Retinal pigment epithelial cell (primary cell): ENCODE measurements around the gene TLL1.

Experiments
- DNase-seq: peaks from one replicate; pipeline ENCODE4 v3.0.0-alpha.2; 2010; ENCODE audit warnings: low read depth
- H3K4me3 ChIP-seq: 2 replicates; pipeline ENCODE4 v1.5.1; 2011; ENCODE audit warnings: mild to moderate bottlenecking, low read length, control low read depth, moderate library complexity
- CTCF ChIP-seq: conservative IDR thresholded peaks from 2 replicates; pipeline ENCODE4 v1.5.1; 2011; ENCODE audit warnings: low read depth, low read length, control low read depth, inconsistent platforms

TLL1 gene

DNA sequence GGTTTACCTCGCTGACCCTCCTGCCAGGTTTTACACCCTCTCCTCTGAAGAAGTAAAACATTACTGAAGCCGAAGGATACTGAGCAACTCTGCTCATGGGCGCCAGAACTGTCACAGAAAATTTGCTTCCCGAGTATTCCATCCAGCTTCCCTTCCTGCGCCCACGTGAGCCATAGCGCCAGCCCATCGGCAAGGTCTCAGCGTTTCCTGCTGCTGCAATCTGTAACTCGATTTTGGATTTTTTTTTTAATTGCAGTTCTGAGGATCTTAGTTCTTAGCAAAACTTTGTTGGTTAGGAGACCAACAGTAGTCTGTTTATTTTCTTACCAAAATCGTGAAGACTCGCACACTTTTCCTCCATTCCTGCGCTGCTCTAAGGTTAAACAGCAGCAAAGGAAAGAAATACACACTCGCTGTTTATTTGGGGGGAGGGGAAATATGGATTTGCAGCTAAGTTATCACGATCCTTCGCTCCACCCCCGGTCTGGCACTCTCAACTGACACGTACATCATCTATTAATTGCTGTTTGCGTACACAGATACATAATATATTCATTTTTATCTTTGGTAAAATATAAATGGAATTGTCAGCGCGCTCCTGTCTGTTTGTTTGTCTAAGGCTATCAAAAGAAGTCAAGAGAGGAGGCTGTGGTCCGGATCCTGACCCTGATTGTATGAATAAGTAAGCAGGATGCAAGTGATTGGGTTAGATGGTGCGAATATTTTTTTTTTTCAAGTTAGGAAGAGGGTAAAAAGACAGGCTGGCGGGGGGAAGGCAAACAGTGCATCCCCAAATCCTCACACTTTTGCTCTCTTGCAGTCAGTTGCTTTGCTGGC is at the start of gene TLL1:
Gene TLL1, plus strand, starts transcription at position 777 of the 837 bp plus-strand sequence. CDS start 668 bp downstream, outside the sequence.
- TF ChIP-seq CTCF: no peak
- H3K4me3 ChIP-seq: peak within 1 kb of the TSS; percentile 75
- DNase-seq: no peak

DNA sequence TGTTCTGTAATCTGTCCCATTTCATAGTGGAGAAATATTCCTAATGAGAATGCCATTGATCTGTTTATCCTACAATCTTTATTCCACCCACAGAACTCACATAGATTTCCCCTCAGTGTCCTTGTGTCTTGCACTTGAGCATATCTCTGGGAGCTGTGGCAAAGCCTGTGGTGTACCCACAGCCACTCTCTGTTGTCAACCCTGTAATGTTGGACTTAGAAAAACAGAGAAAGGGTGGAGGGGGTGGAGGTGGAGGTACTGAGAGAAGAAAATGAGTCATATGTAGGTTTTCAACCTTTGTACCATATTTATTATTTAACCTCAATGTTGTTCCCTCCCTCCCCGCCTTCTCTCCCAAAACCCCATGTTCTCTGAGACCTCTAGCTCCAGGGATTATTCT is 46.9 kb upstream of the TLL1 start:
- DNase-seq: no peak
- TF ChIP-seq CTCF: no peak
- no peak overlapping the region for H3K4me3 ChIP-seq

DNA sequence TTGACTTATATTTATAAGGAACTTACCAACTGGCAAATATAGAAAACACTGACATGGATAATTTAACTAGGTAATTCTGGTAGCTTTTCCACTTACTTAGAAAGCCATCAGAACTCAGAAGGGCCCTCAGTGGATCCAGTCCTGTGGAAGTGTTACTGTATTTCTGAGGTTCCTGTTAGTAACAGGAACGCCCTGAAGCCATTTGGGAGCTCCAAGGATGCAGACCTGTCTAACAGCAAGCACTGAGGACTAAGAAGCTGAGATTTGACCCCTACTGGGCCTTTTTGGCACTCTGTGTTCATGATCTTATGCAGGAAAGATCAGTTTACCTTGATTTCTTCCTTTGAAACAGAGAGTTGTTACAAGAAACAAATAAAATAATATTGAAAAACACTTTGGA is 46.0 kb upstream of the TLL1 start:
- no peak overlapping the region for H3K4me3 ChIP-seq
- no peak for TF ChIP-seq CTCF
- no peak for DNase-seq

DNA sequence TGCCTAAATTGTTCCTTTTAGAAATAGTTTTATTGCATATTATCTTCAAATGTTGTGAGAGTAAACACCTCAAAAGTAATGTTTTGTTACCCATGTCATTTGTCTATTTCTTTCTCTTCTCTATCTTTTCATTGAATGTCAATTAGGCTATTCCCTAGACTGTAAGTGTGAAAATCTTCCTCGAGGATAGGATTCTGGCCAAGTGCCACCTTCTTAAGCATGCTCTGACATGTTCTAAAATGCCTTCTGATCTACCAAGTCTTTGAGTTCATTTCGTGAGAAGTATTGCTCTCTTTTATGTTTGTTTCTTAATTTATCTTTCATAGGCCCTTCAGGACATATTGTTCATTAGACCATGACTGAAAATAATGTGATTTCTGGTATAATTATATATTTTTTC is 44.1 kb upstream of the TLL1 start:
- H3K4me3 ChIP-seq: no peak overlapping the region
- no peak for TF ChIP-seq CTCF
- DNase-seq: no peak

- no peak for TF ChIP-seq CTCF
- DNase-seq: no peak
- no peak overlapping the region for H3K4me3 ChIP-seq
These were observed 38.9 kb upstream of the TLL1 start for GRCh38 chr4:165834116-165834515.

GRCh38 chr4:165838575-165838974 is 34.5 kb upstream of the TLL1 start:
- no peak for TF ChIP-seq CTCF
- no peak for DNase-seq
- no peak overlapping the region for H3K4me3 ChIP-seq
